IMR-90 (cell line): ENCODE results near the gene GUCY2C. TPM values are rescaled to one million over a fixed set of nuclear protein-coding genes. Genes with fewer than 3 reads are reported as not detected.

Experiments used
- ATAC-seq: fragments of 200-7000 bp; cut with Tn5 transposase; 2 replicates; pipeline ENCODE4 v1.9.1; 2020; ENCODE audit warnings: low read depth, mild to moderate bottlenecking, moderate library complexity
- BruUV-seq: library from RNA; stranded (reverse); fragments of 400-500 nt; replicated peaks from 2 replicates; lab custom pipeline; 2021; lab: Mats Ljungman, UMichigan
- CTCF ChIA-PET: fragments of 300-600 bp; formaldehyde crosslinking; extraction: SDS; loops from one replicate; lab custom pipeline; 2021; ENCODE audit warnings: antibody characterized with exemption; lab: Yijun Ruan, JAX
- POLR2A ChIA-PET: fragments of 300-600 bp; sonication (Branson Sonifier 250); formaldehyde crosslinking; loops from one replicate; lab custom pipeline; 2022; ENCODE audit warnings: antibody characterized with exemption; ENCODE audit not compliant: unreplicated experiment; lab: Charles Lee
- DNase-seq: peaks from one replicate; pipeline ENCODE4 v3.0.0; 2013
- H2AFZ ChIP-seq: replicated peaks from 2 replicates; pipeline ENCODE3; 2013; ENCODE audit warnings: low read length, mild to moderate bottlenecking; ENCODE audit not compliant: poor library complexity
- H2AK5ac ChIP-seq: 2 replicates; pipeline ENCODE4 v1.6.1; 2013; ENCODE audit warnings: low read depth, low read length, inconsistent platforms
- H2AK9ac ChIP-seq: replicated peaks from 2 replicates; pipeline ENCODE3; 2013; ENCODE audit warnings: mild to moderate bottlenecking, low read depth, low read length, moderate library complexity; ENCODE audit not compliant: poor library complexity
- H2BK120ac ChIP-seq: 2 replicates; pipeline ENCODE4 v1.6.1; 2013; ENCODE audit warnings: low read depth, low read length, inconsistent platforms
- H2BK15ac ChIP-seq: 3 replicates; pipeline ENCODE4 v1.6.1; 2013; ENCODE audit warnings: low read depth, low read length, inconsistent platforms
- H2BK20ac ChIP-seq: 2 replicates; pipeline ENCODE4 v1.6.1; 2013; ENCODE audit warnings: low read depth, mild to moderate bottlenecking, inconsistent platforms, low read length, moderate library complexity
- H2BK5ac ChIP-seq: 2 replicates; pipeline ENCODE4 v1.6.1; 2013; ENCODE audit warnings: mild to moderate bottlenecking, low read depth, low read length, inconsistent platforms; ENCODE audit not compliant: poor library complexity, severe bottlenecking
- H3K14ac ChIP-seq: replicated peaks from 2 replicates; pipeline ENCODE4 v1.6.1; 2013; ENCODE audit warnings: low read depth, low read length, inconsistent platforms
- H3K18ac ChIP-seq: 2 replicates; pipeline ENCODE4 v1.6.1; 2013; ENCODE audit warnings: low read depth, low read length, control low read depth
- H3K23ac ChIP-seq: 2 replicates; pipeline ENCODE4 v1.6.1; 2013; ENCODE audit warnings: low read depth, low read length, inconsistent platforms
- H3K27ac ChIP-seq: 2 replicates; pipeline ENCODE4 v1.5.1; 2013; ENCODE audit warnings: mild to moderate bottlenecking, control low read depth, low read length; ENCODE audit not compliant: insufficient read depth
- H3K27me3 ChIP-seq: 2 replicates; pipeline ENCODE4 v1.6.1; 2013; ENCODE audit warnings: low read length; ENCODE audit not compliant: control insufficient read depth, insufficient read depth
- H3K36me3 ChIP-seq: 2 replicates; pipeline ENCODE4 v1.6.1; 2013; ENCODE audit warnings: low read length, mixed read lengths; ENCODE audit not compliant: control insufficient read depth, insufficient read depth
- H3K4ac ChIP-seq: 2 replicates; pipeline ENCODE4 v1.6.1; 2013; ENCODE audit warnings: low read depth, low read length, inconsistent platforms
- H3K4me1 ChIP-seq: 2 replicates; pipeline ENCODE4 v1.6.1; 2013; ENCODE audit warnings: low read length, mixed read lengths; ENCODE audit not compliant: control insufficient read depth, insufficient read depth
- H3K4me2 ChIP-seq: 2 replicates; pipeline ENCODE4 v1.6.1; 2013; ENCODE audit warnings: low read depth, mild to moderate bottlenecking, control low read depth, low read length, moderate library complexity
- H3K4me3 ChIP-seq: 2 replicates; pipeline ENCODE4 v1.5.1; 2013; ENCODE audit warnings: low read depth, mild to moderate bottlenecking, control low read depth, low read length, moderate library complexity; ENCODE audit not compliant: insufficient read depth
- H3K56ac ChIP-seq: 2 replicates; pipeline ENCODE4 v1.6.1; 2013; ENCODE audit warnings: low read length, inconsistent platforms; ENCODE audit not compliant: insufficient read depth; ENCODE audit errors: extremely low read depth
- H3K79me1 ChIP-seq, 2 experiments: 2 replicates each; pipeline ENCODE4 v1.6.1; 2013; ENCODE audit warnings: low read length in 2 of 2, inconsistent platforms in 1 of 2, low read depth in 1 of 2
- H3K9ac ChIP-seq: 2 replicates; pipeline ENCODE4 v1.6.1; 2013; ENCODE audit warnings: low read depth, low read length, control low read depth
- H3K9me1 ChIP-seq: 2 replicates; pipeline ENCODE4 v1.6.1; 2013; ENCODE audit warnings: low read length, inconsistent platforms; ENCODE audit not compliant: insufficient read depth
- H3K9me3 ChIP-seq: 2 replicates; pipeline ENCODE4 v1.6.1; 2013; ENCODE audit warnings: low read length; ENCODE audit not compliant: control insufficient read depth, insufficient read depth
- H4K20me1 ChIP-seq: 2 replicates; pipeline ENCODE4 v1.6.1; 2013; ENCODE audit warnings: low read length, inconsistent platforms; ENCODE audit not compliant: insufficient read depth
- H4K5ac ChIP-seq: 2 replicates; pipeline ENCODE4 v1.6.1; 2013; ENCODE audit warnings: mild to moderate bottlenecking, low read depth, low read length, control low read depth
- H4K8ac ChIP-seq, 2 experiments: 2 replicates each; pipeline ENCODE4 v1.6.1; 2013; ENCODE audit warnings: low read depth in 2 of 2, low read length in 2 of 2, control low read depth in 1 of 2, inconsistent platforms in 1 of 2
- H4K91ac ChIP-seq: 2 replicates; pipeline ENCODE4 v1.6.1; 2013; ENCODE audit warnings: low read depth, low read length, inconsistent platforms; ENCODE audit not compliant: insufficient read depth
- BHLHE40 ChIP-seq: fragments of 150-350 bp; IDR thresholded peaks from 2 replicates; pipeline ENCODE4 v1.6.1; 2016; ENCODE audit warnings: mild to moderate bottlenecking, low read depth, low read length
- CEBPB ChIP-seq: IDR thresholded peaks from 2 replicates; pipeline ENCODE4 v1.6.1; 2012; ENCODE audit warnings: low read depth, low read length, improper control_type of control experiment
- FOS ChIP-seq: fragments of 150-350 bp; IDR thresholded peaks from 2 replicates; pipeline ENCODE4 v1.6.1; 2016; ENCODE audit warnings: low read depth, low read length
- MAFK ChIP-seq: IDR thresholded peaks from 2 replicates; pipeline ENCODE4 v1.6.1; 2012; ENCODE audit warnings: low read depth, low read length, improper control_type of control experiment
- MAZ ChIP-seq: IDR thresholded peaks from 2 replicates; pipeline ENCODE4 v1.6.1; 2012; ENCODE audit warnings: low read depth, mild to moderate bottlenecking, low read length, improper control_type of control experiment, moderate library complexity, borderline replicate concordance
- MXI1 ChIP-seq: IDR thresholded peaks from 2 replicates; pipeline ENCODE4 v1.6.1; 2012; ENCODE audit warnings: low read depth, mild to moderate bottlenecking, low read length, moderate library complexity, borderline replicate concordance
- NFE2L2 ChIP-seq: fragments of 150-350 bp; IDR thresholded peaks from 2 replicates; pipeline ENCODE4 v1.6.1; 2016; ENCODE audit warnings: low read depth, mild to moderate bottlenecking, low read length
- POLR2A ChIP-seq: IDR thresholded peaks from 2 replicates; pipeline ENCODE4 v1.6.1; 2012; ENCODE audit warnings: mild to moderate bottlenecking, low read depth, low read length
- RAD21 ChIP-seq: IDR thresholded peaks from 2 replicates; pipeline ENCODE4 v1.6.1; 2012; ENCODE audit warnings: low read length, improper control_type of control experiment
- RCOR1 ChIP-seq: IDR thresholded peaks from 2 replicates; pipeline ENCODE4 v1.6.1; 2012; ENCODE audit warnings: mild to moderate bottlenecking, low read length, improper control_type of control experiment; ENCODE audit not compliant: insufficient replicate concordance
- RFX5 ChIP-seq: IDR thresholded peaks from 2 replicates; pipeline ENCODE4 v1.8.0; 2012; ENCODE audit warnings: low read depth, mild to moderate bottlenecking, low read length, moderate library complexity
- SMC3 ChIP-seq: fragments of 150-350 bp; IDR thresholded peaks from 2 replicates; pipeline ENCODE4 v1.6.1; 2016; ENCODE audit warnings: low read depth, mild to moderate bottlenecking, antibody characterized with exemption, low read length, moderate library complexity
- USF2 ChIP-seq: fragments of 150-350 bp; IDR thresholded peaks from 2 replicates; pipeline ENCODE4 v1.6.1; 2017; ENCODE audit warnings: mild to moderate bottlenecking, antibody characterized with exemption, low read length, low read depth
- WGBS, 2 experiments: methylation state at CpG; one replicate each; pipeline versions ENCODE4 v1.1.5 to v1.1.7; 2013; ENCODE audit warnings: missing lambda C conversion rate in 2 of 2; ENCODE audit not compliant: insufficient read length in 1 of 2; ENCODE audit errors: extremely low coverage in 2 of 2; 5-methylcytosine and 5-hydroxymethylcytosine counted together
- dilution Hi-C: fragments of 300-500 bp; cut with HindIII; formaldehyde crosslinking; loops from one replicate; pipeline ENCODE4 v1.14.3; 2018; ENCODE audit warnings: low sequenced_read_pairs; ENCODE audit not compliant: unreplicated experiment
- in situ Hi-C: fragments of 300-500 bp; cut with MboI; formaldehyde crosslinking; loops from 3 replicates; pipeline ENCODE4 v1.14.3; 2019; ENCODE audit warnings: low sequenced_read_pairs, inconsistent platforms, mixed read lengths
- intact Hi-C: fragments of 100-400 bp; cut with micrococcal nuclease; formaldehyde crosslinking; loops from 2 replicates; pipeline ENCODE4 v1.10.0; 2022
- polyA plus RNA-seq, 3 experiments: library from polyadenylated mRNA; depleted of rRNA; stranded (reverse); fragments of >200 nt; gene quantifications; 2 replicates each; pipeline ENCODE4 v1.2.3, GENCODE V29; 2012; ENCODE audit warnings: low replicate concordance in 1 of 3
- total RNA-seq: library from RNA; depleted of rRNA; stranded (reverse); fragments of >200 nt; gene quantifications from 2 replicates; pipeline ENCODE4 v1.2.3, GENCODE V29; 2012
- TF ChIP-seq, protein P1 (sequence below): conservative IDR thresholded peaks from 2 replicates; pipeline ENCODE4 v1.5.1; 2012; ENCODE audit warnings: mild to moderate bottlenecking, low read depth, low read length, improper control_type of control experiment
- TF ChIP-seq, protein P2 (sequence below): fragments of 150-350 bp; IDR thresholded peaks from 2 replicates; pipeline ENCODE4 v1.6.1; 2016; ENCODE audit warnings: low read depth, mild to moderate bottlenecking, low read length, moderate library complexity, borderline replicate concordance

GUCY2C gene
- total and polyA plus RNA-seq, 2 of the 4 experiments (the other 2 are of a cell fraction): not detected

- Histone ChIP-seq H3K9ac (no peak overlapping the region), H2BK5ac (no peak overlapping the region), H4K8ac (no peak overlapping the region), H4K20me1 (no peaks in the 10 kb centered on the region), H3K4me2 (no peak overlapping the region), H3K4me3 (no peak overlapping the region), H3K79me1 (no peaks in the 10 kb centered on the region), H2BK20ac (no peak overlapping the region), H3K9me3 (no peaks in the 10 kb centered on the region), H3K14ac (no peak overlapping the region), H3K23ac (no peak overlapping the region), H2AK9ac (no peak overlapping the region), H3K36me3 (no peaks in the 10 kb centered on the region), H3K9me1 (no peaks in the 10 kb centered on the region), H2BK120ac (no peak overlapping the region), H2AK5ac (no peak overlapping the region), H4K91ac (no peak overlapping the region), H3K18ac (no peak overlapping the region), H3K56ac (no peak overlapping the region), H4K5ac (no peak overlapping the region), H3K4ac (no peak overlapping the region), H2BK15ac (no peak overlapping the region), H3K4me1 (no peaks in the 10 kb centered on the region), H2AFZ (no peak overlapping the region), H3K27ac (no peak overlapping the region), H3K27me3 (no peaks in the 10 kb centered on the region)
- BruUV-seq: no TSS peak
- TF ChIP-seq POLR2A (no peak), FOS (no peak), CEBPB (no peak), MAFK (no peak), SMC3 (no peak), BHLHE40 (no peak), RCOR1 (no peak), RAD21 (no peak), RFX5 (no peak), MAZ (no peak), NFE2L2 (no peak), MXI1 (no peak), USF2 (no peak)
- TF ChIP-seq, protein P1, sequence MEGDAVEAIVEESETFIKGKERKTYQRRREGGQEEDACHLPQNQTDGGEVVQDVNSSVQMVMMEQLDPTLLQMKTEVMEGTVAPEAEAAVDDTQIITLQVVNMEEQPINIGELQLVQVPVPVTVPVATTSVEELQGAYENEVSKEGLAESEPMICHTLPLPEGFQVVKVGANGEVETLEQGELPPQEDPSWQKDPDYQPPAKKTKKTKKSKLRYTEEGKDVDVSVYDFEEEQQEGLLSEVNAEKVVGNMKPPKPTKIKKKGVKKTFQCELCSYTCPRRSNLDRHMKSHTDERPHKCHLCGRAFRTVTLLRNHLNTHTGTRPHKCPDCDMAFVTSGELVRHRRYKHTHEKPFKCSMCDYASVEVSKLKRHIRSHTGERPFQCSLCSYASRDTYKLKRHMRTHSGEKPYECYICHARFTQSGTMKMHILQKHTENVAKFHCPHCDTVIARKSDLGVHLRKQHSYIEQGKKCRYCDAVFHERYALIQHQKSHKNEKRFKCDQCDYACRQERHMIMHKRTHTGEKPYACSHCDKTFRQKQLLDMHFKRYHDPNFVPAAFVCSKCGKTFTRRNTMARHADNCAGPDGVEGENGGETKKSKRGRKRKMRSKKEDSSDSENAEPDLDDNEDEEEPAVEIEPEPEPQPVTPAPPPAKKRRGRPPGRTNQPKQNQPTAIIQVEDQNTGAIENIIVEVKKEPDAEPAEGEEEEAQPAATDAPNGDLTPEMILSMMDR: no peak
- TF ChIP-seq, protein P2, sequence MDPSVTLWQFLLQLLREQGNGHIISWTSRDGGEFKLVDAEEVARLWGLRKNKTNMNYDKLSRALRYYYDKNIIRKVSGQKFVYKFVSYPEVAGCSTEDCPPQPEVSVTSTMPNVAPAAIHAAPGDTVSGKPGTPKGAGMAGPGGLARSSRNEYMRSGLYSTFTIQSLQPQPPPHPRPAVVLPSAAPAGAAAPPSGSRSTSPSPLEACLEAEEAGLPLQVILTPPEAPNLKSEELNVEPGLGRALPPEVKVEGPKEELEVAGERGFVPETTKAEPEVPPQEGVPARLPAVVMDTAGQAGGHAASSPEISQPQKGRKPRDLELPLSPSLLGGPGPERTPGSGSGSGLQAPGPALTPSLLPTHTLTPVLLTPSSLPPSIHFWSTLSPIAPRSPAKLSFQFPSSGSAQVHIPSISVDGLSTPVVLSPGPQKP: no peak
- in situ Hi-C loops: no loop called here
- CTCF ChIA-PET: no interaction called here
- POLR2A ChIA-PET: no interaction called here
- ATAC-seq (no peak), DNase-seq (no peak)
- no CpG with 5 or more reads among the region's 2 CpGs for WGBS, 2 experiments
- dilution Hi-C loops: no loop called here
- intact Hi-C loops: no loop called here
Observed at GRCh38 chr12:14650789-14651188, 45.6 kb downstream of the GUCY2C start.
